Uterus (tissue), 2 donors: ENCODE data around the gene ASIC4.

Experiments used
- CTCF ChIP-seq, 4 experiments: fragments of 200-600 bp in 2 of 4; fragments of 450-650 bp in 2 of 4; sonication (generic) in 2 of 4; IDR thresholded peaks; one replicate each; pipeline ENCODE4 v1.5.1; 2016 to 2019; ENCODE audit warnings: antibody characterized with exemption in 4 of 4, mild to moderate bottlenecking in 2 of 4, moderate library complexity in 1 of 4
- POLR2A ChIP-seq, 2 donors: fragments of 450-650 bp; IDR thresholded peaks; one replicate each; pipeline ENCODE4 v1.6.1; 2016; ENCODE audit warnings: antibody characterized with exemption in 2 of 2, mild to moderate bottlenecking in 1 of 2, moderate library complexity in 1 of 2

DNA sequence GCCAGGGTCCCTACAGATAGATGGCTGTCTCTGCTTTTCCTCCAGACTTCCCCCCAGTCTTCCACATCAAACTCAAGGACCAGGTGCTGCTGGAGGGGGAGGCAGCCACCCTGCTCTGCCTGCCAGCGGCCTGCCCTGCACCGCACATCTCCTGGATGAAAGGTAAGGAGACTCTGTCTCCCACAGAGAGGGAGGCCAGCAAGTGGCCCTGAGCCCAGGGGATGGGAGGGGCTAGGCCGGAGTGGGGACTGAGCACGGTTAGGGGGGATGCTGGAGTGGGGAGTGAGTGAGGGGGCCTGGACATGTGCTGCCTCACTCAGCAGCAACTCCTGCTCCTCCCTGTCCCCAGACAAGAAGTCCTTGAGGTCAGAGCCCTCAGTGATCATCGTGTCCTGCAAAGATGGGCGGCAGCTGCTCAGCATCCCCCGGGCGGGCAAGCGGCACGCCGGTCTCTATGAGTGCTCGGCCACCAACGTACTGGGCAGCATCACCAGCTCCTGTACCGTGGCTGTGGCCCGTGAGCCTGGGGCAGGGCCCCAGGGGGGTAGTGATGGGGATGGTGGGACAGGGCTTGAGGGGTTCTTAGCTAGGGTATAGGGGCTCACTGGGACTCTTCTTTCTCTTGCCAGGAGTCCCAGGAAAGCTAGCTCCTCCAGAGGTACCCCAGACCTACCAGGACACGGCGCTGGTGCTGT lies 26.0 kb upstream of the ASIC4 start:
- TF ChIP-seq CTCF (IDR thresholded peaks at IDR 0.05) (no peak), POLR2A (IDR thresholded peaks at IDR 0.05) (no peak)
